ENCODE measurements around the gene CUTC.
A peak's percentile ranks its signal among the peaks of the same experiment; 100 is the strongest.

Gene CUTC

DNA sequence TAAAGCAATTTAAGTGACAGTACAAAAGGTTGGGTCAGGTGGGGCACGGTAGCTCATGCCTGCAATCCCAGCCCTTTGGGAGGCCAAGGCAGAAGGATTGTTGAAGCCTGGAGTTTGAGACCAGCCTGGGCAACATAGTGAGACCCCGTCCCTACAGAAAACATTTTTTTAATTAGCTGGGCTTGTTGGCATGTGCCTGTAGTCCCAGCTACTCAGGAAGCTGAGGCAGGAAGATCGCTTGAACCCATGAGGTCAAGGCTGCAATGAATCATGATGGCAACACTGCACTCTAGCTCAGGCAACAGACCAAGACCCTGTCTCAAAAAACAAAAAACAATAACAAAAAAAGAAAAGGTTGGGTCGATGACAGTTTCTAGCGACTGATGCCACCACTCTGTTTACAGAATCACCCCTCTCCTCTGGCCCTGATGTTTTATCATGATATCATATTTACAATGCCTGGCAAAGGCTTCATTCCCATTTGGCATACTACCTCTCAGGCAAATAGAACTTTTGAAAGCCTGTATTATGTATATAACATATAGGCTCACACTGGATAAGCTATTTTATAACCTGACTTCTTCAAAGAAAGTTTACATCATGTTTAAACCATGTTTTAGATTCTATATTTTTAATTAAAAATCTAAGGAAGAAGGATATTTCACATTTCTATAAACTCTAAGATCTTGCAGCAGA is 49.8 kb downstream of the CUTC start:
- H3K4me3 ChIP-seq (ENCODE audit: low read length), result no peak overlapping the region
- TF ChIP-seq, protein P1, sequence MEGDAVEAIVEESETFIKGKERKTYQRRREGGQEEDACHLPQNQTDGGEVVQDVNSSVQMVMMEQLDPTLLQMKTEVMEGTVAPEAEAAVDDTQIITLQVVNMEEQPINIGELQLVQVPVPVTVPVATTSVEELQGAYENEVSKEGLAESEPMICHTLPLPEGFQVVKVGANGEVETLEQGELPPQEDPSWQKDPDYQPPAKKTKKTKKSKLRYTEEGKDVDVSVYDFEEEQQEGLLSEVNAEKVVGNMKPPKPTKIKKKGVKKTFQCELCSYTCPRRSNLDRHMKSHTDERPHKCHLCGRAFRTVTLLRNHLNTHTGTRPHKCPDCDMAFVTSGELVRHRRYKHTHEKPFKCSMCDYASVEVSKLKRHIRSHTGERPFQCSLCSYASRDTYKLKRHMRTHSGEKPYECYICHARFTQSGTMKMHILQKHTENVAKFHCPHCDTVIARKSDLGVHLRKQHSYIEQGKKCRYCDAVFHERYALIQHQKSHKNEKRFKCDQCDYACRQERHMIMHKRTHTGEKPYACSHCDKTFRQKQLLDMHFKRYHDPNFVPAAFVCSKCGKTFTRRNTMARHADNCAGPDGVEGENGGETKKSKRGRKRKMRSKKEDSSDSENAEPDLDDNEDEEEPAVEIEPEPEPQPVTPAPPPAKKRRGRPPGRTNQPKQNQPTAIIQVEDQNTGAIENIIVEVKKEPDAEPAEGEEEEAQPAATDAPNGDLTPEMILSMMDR (IDR thresholded peaks at IDR 0.05; ENCODE audit: insufficient read depth, low read depth, low read length, missing control alignments), result no peak
- no peak for DNase-seq (ENCODE audit: low read depth)

DNA sequence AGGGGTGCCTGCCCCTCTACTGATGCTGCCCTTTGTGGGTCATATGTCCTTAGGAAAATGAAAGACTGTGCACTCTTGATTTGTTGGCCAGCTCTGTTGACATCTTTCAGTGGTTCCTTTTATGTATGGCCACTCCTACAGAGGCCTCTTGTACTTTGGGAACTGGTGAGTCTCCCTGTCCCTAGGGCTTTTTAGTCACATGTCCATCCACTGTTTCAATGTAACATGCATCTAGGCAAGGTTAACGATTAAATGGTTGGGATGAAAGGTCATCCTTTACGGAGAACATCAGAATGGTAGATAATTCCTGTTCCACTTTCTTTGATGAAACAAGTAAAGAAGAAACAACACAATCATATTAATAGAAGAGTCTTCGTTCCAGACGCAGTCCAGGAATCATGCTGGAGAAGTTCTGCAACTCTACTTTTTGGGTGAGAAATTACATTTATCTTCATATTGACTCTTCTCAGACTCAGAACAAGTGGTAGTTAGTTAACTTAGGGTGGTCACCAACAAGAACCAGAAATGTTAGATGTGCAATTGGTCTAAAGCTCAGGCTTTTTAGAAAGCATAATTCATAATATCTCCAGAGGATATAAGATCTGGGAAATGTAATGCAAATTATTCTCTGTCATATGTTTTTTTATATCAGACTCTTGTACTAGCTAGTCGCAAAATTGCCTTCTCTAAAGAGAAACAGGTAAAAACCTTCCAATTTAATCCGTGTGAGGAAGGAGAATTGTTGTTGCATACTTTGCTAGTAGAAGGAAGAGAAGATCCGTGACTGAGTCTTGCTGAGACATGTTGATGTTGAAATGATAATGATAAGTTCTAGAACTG is 50.6 kb downstream of the CUTC start, which contains the start of gene ABCC2:
Gene ABCC2 (plus strand): TSS at position 194 of the 840 bp plus-strand sequence. CDS start 205 bp downstream, at position 399.
- H3K4me3 ChIP-seq (ENCODE audit: low read length), result no peak within 1 kb of the TSS
- peak; percentile 47 for DNase-seq (ENCODE audit: low read depth)
- TF ChIP-seq, protein P1 (IDR thresholded peaks at IDR 0.05; ENCODE audit: insufficient read depth, low read depth, low read length, missing control alignments), result no peak

DNA sequence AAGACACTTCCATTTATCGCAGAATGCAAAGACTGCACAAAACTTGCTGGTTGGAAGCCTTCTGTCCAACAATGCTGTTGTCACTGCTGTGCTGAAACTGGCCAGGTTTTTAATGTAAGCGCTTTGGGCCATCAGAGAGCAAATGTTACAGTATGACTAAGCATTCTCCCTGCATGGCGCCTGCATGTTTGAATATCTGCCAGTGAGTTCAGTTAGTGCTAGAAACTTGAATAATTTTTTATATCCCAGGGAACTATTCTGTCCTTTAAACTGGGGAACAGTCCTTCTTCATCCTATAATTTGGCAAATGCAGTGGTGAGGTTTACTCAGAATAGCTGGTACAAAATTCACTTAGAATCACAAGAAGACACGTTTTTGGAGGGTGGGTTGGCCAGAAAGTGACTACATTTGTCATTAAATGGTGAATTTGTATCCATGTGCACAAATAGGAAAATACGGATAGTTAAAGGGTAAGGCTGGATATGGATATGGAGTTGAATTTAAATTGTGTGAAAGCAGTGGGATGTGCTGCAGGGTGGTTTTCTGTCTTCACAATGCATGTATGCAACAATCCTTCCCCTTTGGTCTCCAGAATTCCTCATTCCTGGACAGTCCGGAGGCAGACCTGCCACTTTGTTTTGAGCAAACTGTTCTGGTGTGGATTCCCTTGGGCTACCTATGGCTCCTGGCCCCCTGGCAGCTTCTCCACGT is 52.1 kb downstream of the CUTC start:
- TF ChIP-seq, protein P1 (IDR thresholded peaks at IDR 0.05; ENCODE audit: insufficient read depth, low read depth, low read length, missing control alignments), result no peak
- no peak overlapping the region for H3K4me3 ChIP-seq (ENCODE audit: low read length)
- DNase-seq (ENCODE audit: low read depth), result peak; percentile 51

DNA sequence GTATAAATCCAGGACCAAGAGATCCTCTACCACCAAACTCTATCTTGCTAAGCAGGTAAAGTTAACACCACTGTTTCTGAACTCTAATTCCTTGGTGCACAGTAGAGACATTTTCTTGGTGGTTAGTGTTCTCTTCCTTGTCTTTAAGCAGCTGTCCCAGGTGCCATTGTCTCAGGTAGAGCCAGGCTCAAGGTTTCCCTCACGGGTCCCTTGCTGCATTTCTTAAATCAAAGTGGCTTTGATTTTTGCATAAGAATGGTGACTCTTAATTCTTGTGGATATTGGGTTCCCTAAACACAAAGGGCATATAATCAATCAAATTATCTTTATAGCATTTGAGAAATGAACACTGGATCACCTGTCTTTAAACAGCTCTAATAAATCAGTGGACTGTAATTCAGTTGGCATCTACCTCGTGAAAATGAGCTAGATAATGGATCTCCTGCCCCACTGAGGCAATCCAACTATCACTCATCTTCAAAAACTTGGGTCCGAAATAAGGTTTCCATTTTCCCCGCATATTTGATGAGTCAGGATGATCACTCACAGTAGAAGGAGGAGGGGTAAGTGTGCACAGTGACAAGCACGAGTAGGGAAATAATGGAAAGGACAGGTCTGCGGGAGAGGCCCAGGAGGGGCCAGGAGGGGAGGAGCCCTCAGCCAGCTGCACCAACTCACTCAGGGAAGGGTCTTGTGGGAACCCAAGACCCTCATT is 52.9 kb downstream of the CUTC start:
- no peak overlapping the region for H3K4me3 ChIP-seq (ENCODE audit: low read length)
- TF ChIP-seq, protein P1 (IDR thresholded peaks at IDR 0.05; ENCODE audit: insufficient read depth, low read depth, low read length, missing control alignments), result no peak
- no peak for DNase-seq (ENCODE audit: low read depth)

DNA sequence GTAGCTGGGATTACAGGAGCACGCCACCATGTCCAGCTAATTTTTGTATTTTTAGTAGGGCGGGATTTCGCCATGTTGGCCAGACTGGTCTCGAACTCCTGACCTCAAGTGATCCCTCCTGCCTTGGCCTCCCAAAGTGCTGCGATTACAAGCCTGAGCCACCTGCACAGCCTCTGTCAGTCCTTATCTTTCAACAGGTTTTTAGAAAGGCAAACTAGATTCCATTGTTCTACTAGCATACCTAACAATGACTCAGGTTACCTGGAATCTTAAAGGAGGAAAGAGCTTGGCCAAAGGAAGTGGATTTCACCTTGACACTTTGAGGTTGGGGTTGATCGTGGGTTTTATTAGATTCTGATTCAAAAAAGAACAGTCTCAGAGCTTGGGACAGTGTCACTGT is 53.6 kb downstream of the CUTC start:
- no peak overlapping the region for H3K4me3 ChIP-seq (ENCODE audit: low read length)
- peak; percentile 82 for DNase-seq (ENCODE audit: low read depth)

DNA sequence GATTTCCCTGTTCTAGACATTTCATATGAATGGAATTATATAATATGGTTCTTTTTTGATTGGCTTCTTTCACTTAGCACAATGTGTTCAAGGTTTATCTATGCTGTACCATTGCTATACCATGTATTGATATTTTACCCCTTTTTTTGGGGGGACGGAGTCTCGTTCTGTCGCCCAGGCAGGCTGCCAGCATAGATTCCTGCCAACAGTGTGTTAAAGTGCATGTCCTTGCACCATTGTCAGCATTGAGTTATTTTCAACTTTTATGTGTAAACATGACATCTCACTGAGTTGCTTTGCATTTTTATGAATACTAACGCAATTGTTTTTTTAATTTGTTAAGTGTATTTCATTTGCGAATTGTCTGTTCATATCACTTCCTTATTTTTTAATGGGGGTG is 55.3 kb downstream of the CUTC start:
- H3K4me3 ChIP-seq (ENCODE audit: low read length), result no peak overlapping the region
- DNase-seq (ENCODE audit: low read depth), result no peak
- TF ChIP-seq, protein P1 (IDR thresholded peaks at IDR 0.05; ENCODE audit: insufficient read depth, low read depth, low read length, missing control alignments), result no peak

More for the DNA sequence above, 53.6 kb downstream of the CUTC start:
- TF ChIP-seq, protein P1 (IDR thresholded peaks at IDR 0.05; ENCODE audit: insufficient read depth, low read depth, low read length, missing control alignments), result no peak

Measured in epithelial cell of esophagus (primary cell).